K562 (cell line): Measurements from ENCODE around the gene HES5. TPM values are rescaled to one million over a fixed set of nuclear protein-coding genes. Genes with fewer than 3 reads are reported as not detected.
A peak's percentile ranks its signal among the peaks of the same experiment; 100 is the strongest.

ENCODE experiments used
- CBX8 ChIP-seq: fragments of 200-600 bp; sonication (generic); IDR thresholded peaks from 2 replicates; pipeline ENCODE4 v1.6.1; 2012; ENCODE audit warnings: borderline replicate concordance, mixed run types, low read depth, mild to moderate bottlenecking, moderate library complexity, mixed read lengths, low read length, control low read depth, inconsistent platforms; ENCODE audit not compliant: poor library complexity, severe bottlenecking; ENCODE audit errors: extremely low read depth
- ERF ChIP-seq: fragments of 450-650 bp; formaldehyde crosslinking; IDR thresholded peaks from 2 replicates; pipeline ENCODE4 v1.4.0; 2020; ENCODE audit warnings: mild to moderate bottlenecking, mixed read lengths
- HIVEP1 ChIP-seq: fragments of 250-450 bp; sonication (Bioruptor Pico); IDR thresholded peaks from 2 replicates; pipeline ENCODE4 v1.4.0; 2020; ENCODE audit warnings: mild to moderate bottlenecking
- MAZ ChIP-seq, 2 experiments: fragments of 450-650 bp in 1 of 2; sonication (generic) in 1 of 2; formaldehyde crosslinking; IDR thresholded peaks in 1 of 2; conservative IDR thresholded peaks in 1 of 2; 2 replicates each; pipeline versions ENCODE4 v1.4.0 to v1.5.0; 2020; ENCODE audit warnings: mild to moderate bottlenecking in 1 of 2, missing genetic modification reagents in 1 of 2
- MTA1 ChIP-seq: fragments of 450-650 bp; IDR thresholded peaks from 2 replicates; pipeline ENCODE4 v1.6.1; 2017; ENCODE audit warnings: borderline replicate concordance
- NBN ChIP-seq: fragments of 450-650 bp; IDR thresholded peaks from 2 replicates; pipeline ENCODE4 v1.6.1; 2016; ENCODE audit warnings: low read depth, mild to moderate bottlenecking
- NRF1 ChIP-seq, 2 experiments: fragments of 450-650 bp; IDR thresholded peaks in 1 of 2; conservative IDR thresholded peaks in 1 of 2; 2 replicates each; pipeline ENCODE4 v1.6.1; 2014; ENCODE audit warnings: mild to moderate bottlenecking in 2 of 2
- PHF8 ChIP-seq: fragments of 200-600 bp; sonication (generic); IDR thresholded peaks from 2 replicates; pipeline ENCODE4 v1.6.1; 2012; ENCODE audit warnings: mixed run types, mild to moderate bottlenecking, inconsistent platforms, low read length, moderate library complexity, borderline replicate concordance
- RBFOX2 ChIP-seq: fragments of 200-400 bp; formaldehyde crosslinking; IDR thresholded peaks from 2 replicates; pipeline ENCODE4 v1.6.1; 2017; ENCODE audit warnings: low read depth, mild to moderate bottlenecking, low read length, moderate library complexity
- YBX1 ChIP-seq: fragments of 450-650 bp; IDR thresholded peaks from 2 replicates; pipeline ENCODE4 v1.7.1; 2016; ENCODE audit warnings: mild to moderate bottlenecking
- YY1 ChIP-seq, 3 experiments: IDR thresholded peaks; 2 replicates each; pipeline ENCODE4 v1.6.1; 2011; ENCODE audit warnings: low read length in 2 of 3, mild to moderate bottlenecking in 2 of 3, moderate library complexity in 2 of 3, borderline replicate concordance in 1 of 3, control low read depth in 1 of 3, low read depth in 1 of 3; ENCODE audit not compliant: insufficient read depth in 3 of 3, insufficient replicate concordance in 2 of 3, control insufficient read depth in 1 of 3, insufficient read length in 1 of 3; ENCODE audit errors: extremely low read depth in 1 of 3
- ZBTB7A ChIP-seq: IDR thresholded peaks from 2 replicates; pipeline ENCODE4 v1.6.1; 2011; ENCODE audit warnings: low read depth, mild to moderate bottlenecking, low read length, moderate library complexity, borderline replicate concordance; ENCODE audit not compliant: control insufficient read depth
- ZBTB9 ChIP-seq: fragments of 450-650 bp; formaldehyde crosslinking; IDR thresholded peaks from 2 replicates; pipeline ENCODE4 v1.4.0; 2020; ENCODE audit warnings: mild to moderate bottlenecking, moderate library complexity
- ZHX1 ChIP-seq: fragments of 150-350 bp; conservative IDR thresholded peaks from 2 replicates; pipeline ENCODE4 v1.6.1; 2014; ENCODE audit warnings: low read length
- ZNF592 ChIP-seq: fragments of 450-650 bp; IDR thresholded peaks from 2 replicates; pipeline ENCODE4 v1.6.1; 2017; ENCODE audit warnings: antibody characterized with exemption, mild to moderate bottlenecking
- ZNF830 ChIP-seq: fragments of 250-450 bp; sonication (Bioruptor Pico); IDR thresholded peaks from 2 replicates; pipeline ENCODE4 v1.5.0; 2021; ENCODE audit warnings: mild to moderate bottlenecking
- polyA plus RNA-seq, 8 experiments: library from polyadenylated mRNA; depleted of rRNA in 4 of 8; stranded (reverse) in 5 of 8; unstranded in 3 of 8; fragments of >200 nt; fragmentation: Nextera tagmentation in 2 of 8; fragmentation: Illumina TruSeq in 1 of 8; extraction: Ambion mirVana in 2 of 8; extraction: Trizol in 1 of 8; gene quantifications; 2 replicates each; pipeline versions ENCODE4 v1.2.1 to v1.2.3, GENCODE V29; 2011 to 2014; ENCODE audit warnings: inconsistent platforms in 1 of 8, missing spikeins in 1 of 8
- total RNA-seq, 7 experiments: library from RNA; depleted of rRNA in 6 of 7; stranded (reverse); fragments of >200 nt in 6 of 7; fragmentation: Illumina TruSeq in 2 of 7; extraction: Trizol in 2 of 7; gene quantifications; 2 replicates each; pipeline versions ENCODE4 v1.2.1 to v1.2.3, GENCODE V29; 2011 to 2021; ENCODE audit warnings: low replicate concordance in 1 of 7

HES5 gene
- total and polyA plus RNA-seq, 9 of the 15 experiments (the other 6 are each of a cell fraction or from before 2014, with no cell fraction given) = not detected

- TF ChIP-seq ZHX1 = 0 out of 2 replicates have a peak, but pooled peaks have one; percentile 28
- TF ChIP-seq ZBTB7A = peak; percentile 20; the same call in 1 of the 2 replicates
- no peak for TF ChIP-seq CBX8
- 0 out of 2 replicates have a peak, but pooled peaks have one; percentile 4 for TF ChIP-seq NBN
- peak; percentile 6 to 16; a peak in 1 of 4 replicates for TF ChIP-seq NRF1 (conservative IDR thresholded peaks at IDR 0.05 in 1 of 2, IDR thresholded peaks at IDR 0.05 in 1 of 2)
- TF ChIP-seq MTA1 = no peak
- peak; percentile 55; the same call in 1 of the 2 replicates for TF ChIP-seq PHF8
- peak; percentile 34; the same call in 1 of the 2 replicates for TF ChIP-seq ZBTB9
- TF ChIP-seq ERF (CRISPR knock-in tag) = 0 out of 2 replicates have a peak, but pooled peaks have one; percentile 42
- 0 out of 2 replicates have a peak, but pooled peaks have one; percentile 35 for TF ChIP-seq ZNF592
- peak; percentile 7; the same call in 1 of the 2 replicates for TF ChIP-seq RBFOX2
- TF ChIP-seq YY1 (IDR thresholded peaks at IDR 0.05; ENCODE audit: borderline replicate concordance in 1 of 3, control insufficient read depth in 1 of 3, extremely low read depth in 1 of 3, insufficient read depth in 3 of 3, insufficient read length in 1 of 3, insufficient replicate concordance in 2 of 3, low read depth in 1 of 3, low read length in 2 of 3) = peak; percentile 44 to 85 (median 50)
- TF ChIP-seq HIVEP1 (CRISPR knock-in tag) = peak; percentile 33; the same call in 1 of the 2 replicates
- TF ChIP-seq ZNF830 (CRISPR knock-in tag) = 0 out of 2 replicates have a peak, but pooled peaks have one; percentile 20
- peak; percentile 12 to 75; a peak in 2 of 4 replicates for TF ChIP-seq MAZ (CRISPR knock-in tag; conservative IDR thresholded peaks at IDR 0.05 in 1 of 2, IDR thresholded peaks at IDR 0.05 in 1 of 2)
- TF ChIP-seq YBX1 = no peak
Observed at GRCh38 chr1:2547210-2548067, 17.4 kb upstream of the HES5 start (continued).
